Midbrain (tissue), 1 donor: ENCODE measurements around the gene KCNMB3.

Experiments
- DNase-seq: peaks from one replicate; lab custom pipeline; 2025; lab: John Stamatoyannopoulos, UW

Gene KCNMB3

GRCh38 chr3:179196098-179196497, 54.8 kb downstream of the KCNMB3 start:
- no peak for DNase-seq

- no peak for DNase-seq
These were observed 56.0 kb downstream of the KCNMB3 start for GRCh38 chr3:179194931-179195330.
